Muscle layer of colon (tissue), 2 donors: ENCODE results near the gene DGKB.

Experiments
- H3K27ac ChIP-seq: one replicate; pipeline ENCODE4 v1.7.0; 2013; ENCODE audit warnings: low read depth, mild to moderate bottlenecking, low read length, moderate library complexity
- H3K27me3 ChIP-seq, 2 donors: one replicate each; pipeline ENCODE4 v1.7.0; 2013; ENCODE audit warnings: low read length in 2 of 2, mild to moderate bottlenecking in 2 of 2; ENCODE audit not compliant: insufficient read depth in 2 of 2, control insufficient read depth in 1 of 2
- H3K36me3 ChIP-seq: one replicate; pipeline ENCODE4 v1.7.0; 2013; ENCODE audit warnings: mild to moderate bottlenecking, low read length; ENCODE audit not compliant: insufficient read depth
- H3K4me1 ChIP-seq: one replicate; pipeline ENCODE4 v1.7.0; 2013; ENCODE audit warnings: mild to moderate bottlenecking, low read length; ENCODE audit not compliant: insufficient read depth
- H3K4me3 ChIP-seq, 2 donors: one replicate each; pipeline ENCODE4 v1.7.0; 2013; ENCODE audit warnings: low read length in 2 of 2, low read depth in 1 of 2, mild to moderate bottlenecking in 1 of 2, moderate library complexity in 1 of 2
- H3K9ac ChIP-seq: one replicate; pipeline ENCODE4 v1.7.0; 2013; ENCODE audit warnings: low read length
- H3K9me3 ChIP-seq: one replicate; pipeline ENCODE4 v1.7.0; 2013; ENCODE audit warnings: mild to moderate bottlenecking, low read length
- donor health status: abdominal sarcoma.
- donor health status: Adenocarcinoma of cecum.

DGKB gene

DNA sequence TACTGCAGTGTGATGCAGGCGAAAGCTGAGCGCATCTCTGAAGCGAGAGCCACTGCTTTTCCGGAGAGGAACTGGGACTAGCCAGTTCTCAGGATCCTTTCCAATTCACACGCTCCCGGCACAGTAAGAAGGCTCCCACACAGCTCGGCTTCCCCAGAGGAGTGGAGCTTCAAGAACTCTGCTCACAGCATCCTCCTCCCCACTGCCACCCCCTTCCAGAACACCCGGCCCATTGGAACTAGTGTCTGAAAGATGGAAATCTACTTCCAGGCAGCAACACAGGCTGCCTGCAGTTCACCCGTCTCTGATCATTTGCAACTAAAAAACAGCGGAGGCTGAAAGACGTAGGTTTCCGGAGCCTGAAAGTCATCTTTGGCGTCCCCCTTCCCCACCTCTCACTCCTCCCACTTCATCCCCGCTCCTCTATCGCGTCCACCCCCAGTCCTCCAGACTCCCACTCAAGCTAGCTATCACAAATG, at the start of gene DGKB:
Gene DGKB (minus strand): TSS at position 163 of the 479 bp plus-strand sequence.
- H3K36me3 ChIP-seq = no peaks in the 10 kb centered on the region
- H3K27me3 ChIP-seq = no peaks in the 10 kb centered on the region
- no peak within 1 kb of the TSS for H3K9ac ChIP-seq
- H3K9me3 ChIP-seq = no peaks in the 10 kb centered on the region
- peak within 1 kb of the TSS; percentile 29 for H3K27ac ChIP-seq
- peak within 1 kb of the TSS; percentile 54 to 64 for H3K4me3 ChIP-seq
- peaks cover 14% of the 10 kb centered on the region for H3K4me1 ChIP-seq

DNA sequence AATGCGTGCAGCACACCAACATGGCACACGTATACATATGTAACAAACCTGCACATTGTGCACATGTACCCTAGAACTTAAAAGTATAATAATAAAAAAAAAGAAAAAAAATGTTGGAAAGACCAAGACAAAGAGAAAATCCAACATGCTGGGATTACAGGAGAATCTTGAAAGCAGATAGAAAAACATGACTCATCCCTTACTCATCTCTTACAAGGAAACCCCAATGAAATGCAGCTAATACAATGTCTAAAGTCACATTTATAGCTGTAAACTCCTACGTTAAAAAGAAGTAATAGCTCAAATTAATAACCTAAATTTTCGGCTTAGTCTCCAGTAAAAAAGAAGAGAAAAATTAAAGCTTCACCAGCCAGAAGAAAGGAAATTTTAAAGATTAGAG, 47.5 kb upstream of the DGKB start:
- Histone ChIP-seq H3K9ac (no peak overlapping the region), H3K4me3 (no peak overlapping the region), H3K4me1 (no peaks in the 10 kb centered on the region), H3K27ac (no peak overlapping the region), H3K9me3 (no peaks in the 10 kb centered on the region), H3K27me3 (no peaks in the 10 kb centered on the region), H3K36me3 (no peaks in the 10 kb centered on the region)

DNA sequence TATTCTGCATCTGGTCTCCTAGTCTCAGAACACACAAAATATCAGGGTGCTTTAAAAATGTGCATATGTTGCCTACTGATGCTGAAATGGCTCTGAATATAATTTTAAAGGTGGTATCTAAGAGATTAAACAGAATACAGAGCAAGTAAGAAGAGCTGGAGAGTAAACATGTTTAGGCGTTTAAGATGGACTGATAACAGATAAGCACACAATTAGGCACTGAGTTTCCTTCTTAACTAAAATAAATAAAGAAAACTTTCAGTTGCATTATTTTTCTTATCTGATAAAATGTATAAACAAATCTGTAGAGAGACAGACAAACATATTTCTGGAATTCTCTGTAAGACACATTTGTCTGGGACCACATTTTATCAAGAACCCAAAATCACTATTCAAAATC, 35.6 kb upstream of the DGKB start:
- Histone ChIP-seq H3K9ac (no peak overlapping the region), H3K9me3 (no peaks in the 10 kb centered on the region), H3K4me3 (no peak overlapping the region), H3K36me3 (no peaks in the 10 kb centered on the region), H3K4me1 (peaks cover 5% of the 10 kb centered on the region), H3K27ac (no peak overlapping the region), H3K27me3 (no peaks in the 10 kb centered on the region)

DNA sequence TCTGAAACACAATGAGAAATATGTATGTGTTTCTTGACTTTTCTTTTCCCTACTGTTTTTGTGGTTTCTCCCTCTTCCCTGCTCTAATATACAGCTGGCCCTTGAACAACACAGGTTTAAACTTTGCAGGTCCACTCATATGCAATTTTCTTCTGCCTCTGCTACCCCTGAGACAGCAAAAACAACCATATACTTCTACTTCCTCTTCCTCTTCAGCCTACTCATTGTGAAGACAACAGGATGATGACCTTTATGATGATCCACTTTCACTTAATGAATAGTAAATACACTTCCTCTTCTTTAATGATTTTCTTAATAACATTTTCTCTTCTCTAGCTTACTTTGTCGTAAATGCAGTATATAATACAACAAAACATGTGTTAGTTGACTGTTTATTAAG, 35.0 kb upstream of the DGKB start:
- H3K36me3 ChIP-seq = no peaks in the 10 kb centered on the region
- H3K9ac ChIP-seq = no peak overlapping the region
- no peaks in the 10 kb centered on the region for H3K9me3 ChIP-seq
- H3K4me3 ChIP-seq = no peak overlapping the region
- H3K27me3 ChIP-seq = no peaks in the 10 kb centered on the region
- no peak overlapping the region for H3K27ac ChIP-seq
- peaks cover 5% of the 10 kb centered on the region for H3K4me1 ChIP-seq

DNA sequence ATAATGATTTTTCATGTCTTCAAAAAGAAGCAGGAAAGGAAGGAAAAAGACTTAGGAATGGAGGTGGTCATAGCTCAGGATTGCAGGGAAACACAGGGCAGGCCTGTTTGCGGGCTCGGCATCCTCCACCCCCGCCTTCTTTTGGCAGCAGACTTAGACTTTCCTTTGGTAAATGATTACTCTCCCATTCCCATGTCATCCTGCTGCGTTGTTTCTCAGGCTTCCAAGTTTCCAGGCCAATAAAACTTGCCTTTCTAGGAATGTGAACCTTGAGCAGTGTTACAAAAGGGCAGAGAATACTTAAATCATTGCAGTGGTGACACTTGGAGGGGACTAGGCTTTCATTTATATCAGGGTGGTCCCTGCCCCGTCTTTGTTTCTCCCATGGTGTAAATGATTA, 34.0 kb upstream of the DGKB start:
- H3K4me3 ChIP-seq = no peak overlapping the region

DNA sequence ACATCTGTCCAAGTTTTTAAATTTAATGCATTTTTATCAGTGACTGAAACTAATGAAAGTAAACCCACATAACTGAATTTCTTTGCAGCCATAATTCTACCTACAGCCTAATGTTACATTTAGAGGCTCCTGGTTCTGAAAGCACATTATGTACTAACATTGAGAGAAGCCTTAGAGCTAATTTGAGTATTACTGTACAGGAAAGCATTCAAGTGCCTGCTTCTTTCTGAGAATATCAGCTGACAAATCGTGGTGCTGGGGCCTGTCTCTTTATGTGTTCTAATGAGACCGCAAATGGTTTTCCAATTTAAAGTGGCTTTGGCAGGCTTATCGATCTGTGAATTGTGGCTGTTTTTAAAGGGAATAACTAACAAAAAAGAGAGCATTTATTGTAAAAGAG, 32.3 kb upstream of the DGKB start:
- Histone ChIP-seq H3K9me3 (no peaks in the 10 kb centered on the region), H3K4me1 (peaks cover 5% of the 10 kb centered on the region), H3K4me3 (no peak overlapping the region), H3K36me3 (no peaks in the 10 kb centered on the region), H3K27ac (no peak overlapping the region), H3K9ac (no peak overlapping the region), H3K27me3 (no peaks in the 10 kb centered on the region)

More for the DNA sequence above, 34.0 kb upstream of the DGKB start:
- no peak overlapping the region for H3K9ac ChIP-seq
- no peaks in the 10 kb centered on the region for H3K27me3 ChIP-seq
- peaks cover 5% of the 10 kb centered on the region for H3K4me1 ChIP-seq
- no peaks in the 10 kb centered on the region for H3K36me3 ChIP-seq
- no peak overlapping the region for H3K27ac ChIP-seq
- no peaks in the 10 kb centered on the region for H3K9me3 ChIP-seq

DNA sequence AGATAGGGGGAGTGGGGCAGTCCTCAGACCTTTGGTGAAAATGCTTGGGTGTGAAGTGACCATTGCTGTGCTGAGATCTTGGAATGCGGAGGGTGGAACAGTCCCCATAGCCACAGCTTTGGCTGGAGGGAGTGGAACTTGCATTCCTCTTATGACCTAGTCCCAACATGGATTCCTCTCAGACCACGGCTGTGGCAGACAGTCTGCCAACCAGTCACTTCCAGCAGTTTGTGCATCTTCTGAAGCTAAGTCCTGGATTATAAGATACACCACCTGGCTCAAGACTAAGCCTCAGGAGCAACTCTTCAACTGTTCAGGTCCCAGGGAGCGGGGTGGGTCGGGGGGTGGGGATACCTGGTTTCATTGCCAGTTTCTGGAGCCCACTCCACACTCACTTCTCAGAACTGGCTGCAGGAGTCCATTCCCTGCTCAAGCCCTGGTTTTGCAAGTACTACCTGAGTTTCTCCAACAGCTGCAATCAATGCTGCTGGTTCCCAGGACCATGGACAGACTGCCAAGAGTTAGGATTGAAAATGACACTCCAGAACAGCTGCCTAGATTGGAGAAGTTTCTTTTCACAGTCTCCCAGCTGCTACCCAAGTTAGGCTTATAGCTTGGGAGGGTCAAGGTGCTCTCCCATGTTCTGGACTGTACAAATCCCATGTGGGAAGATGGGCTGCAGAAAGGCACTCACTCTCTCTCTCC, 29.1 kb upstream of the DGKB start:
- Histone ChIP-seq H3K27me3 (no peaks in the 10 kb centered on the region), H3K9me3 (no peaks in the 10 kb centered on the region)

DNA sequence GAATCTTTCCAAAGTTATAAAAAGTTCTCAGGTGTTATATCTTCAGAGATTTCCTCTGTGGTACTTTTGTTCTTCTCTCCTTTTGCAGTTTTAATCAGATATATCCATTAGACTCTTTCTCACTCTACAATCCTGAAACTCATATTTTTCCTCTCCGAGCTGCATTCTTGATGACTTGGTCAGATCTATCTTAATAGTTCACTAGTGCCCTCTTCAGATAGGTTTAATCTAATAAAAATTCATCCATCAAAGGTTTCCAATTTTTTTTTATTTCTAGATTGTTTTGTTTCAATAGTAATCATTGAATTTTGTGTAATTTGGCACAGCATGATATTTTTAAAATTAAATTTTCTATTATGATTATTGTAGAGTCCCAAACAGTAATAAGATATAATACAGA, 21.8 kb upstream of the DGKB start:
- no peak overlapping the region for H3K9ac ChIP-seq
- H3K9me3 ChIP-seq = no peaks in the 10 kb centered on the region
- no peaks in the 10 kb centered on the region for H3K27me3 ChIP-seq
- no peaks in the 10 kb centered on the region for H3K36me3 ChIP-seq
- H3K4me3 ChIP-seq = no peak overlapping the region
- no peak overlapping the region for H3K27ac ChIP-seq
- H3K4me1 ChIP-seq = no peaks in the 10 kb centered on the region

More for the DNA sequence above, 29.1 kb upstream of the DGKB start:
- Histone ChIP-seq H3K27ac (no peak overlapping the region), H3K9ac (no peak overlapping the region), H3K36me3 (no peaks in the 10 kb centered on the region), H3K4me3 (no peak overlapping the region), H3K4me1 (peaks cover 5% of the 10 kb centered on the region)

DNA sequence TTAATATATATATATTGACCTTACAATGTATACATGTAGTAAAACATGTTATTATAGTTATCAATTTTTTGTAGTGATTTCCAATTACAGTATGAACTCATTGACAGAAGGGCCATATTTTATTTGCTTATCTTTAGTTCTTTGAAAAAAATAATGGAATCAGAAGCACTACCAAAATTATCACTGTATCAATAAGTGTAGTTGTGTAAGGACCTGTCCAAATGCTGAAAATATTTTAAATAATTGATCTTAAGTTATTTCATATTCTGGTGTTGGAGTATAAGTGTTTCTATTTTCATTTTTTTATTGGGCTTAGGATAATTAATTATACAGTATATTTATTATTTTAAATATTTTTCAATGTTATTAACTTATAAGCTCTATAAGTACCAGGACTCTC, 8.5 kb upstream of the DGKB start:
- Histone ChIP-seq H3K36me3 (no peaks in the 10 kb centered on the region), H3K27me3 (no peaks in the 10 kb centered on the region), H3K9ac (no peak overlapping the region), H3K9me3 (no peaks in the 10 kb centered on the region), H3K4me3 (no peak overlapping the region), H3K4me1 (no peaks in the 10 kb centered on the region), H3K27ac (no peak overlapping the region)

DNA sequence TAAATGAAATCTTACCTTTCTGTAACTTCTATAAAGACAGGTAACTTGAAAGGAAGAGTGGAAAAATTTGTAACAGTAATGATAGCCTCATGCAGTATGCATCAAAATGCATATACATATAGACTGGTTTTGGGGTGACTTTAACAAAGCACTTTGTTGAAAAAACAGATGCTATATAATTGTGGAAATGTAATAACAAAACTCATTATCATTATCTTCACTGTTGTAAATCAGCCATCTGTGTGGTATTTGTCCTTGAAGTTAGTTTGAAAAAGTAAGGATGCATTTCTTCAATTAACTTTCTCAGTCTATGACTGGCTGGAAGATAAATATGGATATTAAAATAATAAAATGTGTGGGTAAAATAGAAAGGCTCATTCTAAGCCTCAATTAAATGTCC, 6.1 kb upstream of the DGKB start:
- Histone ChIP-seq H3K9ac (no peak overlapping the region), H3K27me3 (no peaks in the 10 kb centered on the region), H3K4me3 (no peak overlapping the region), H3K9me3 (no peaks in the 10 kb centered on the region), H3K36me3 (no peaks in the 10 kb centered on the region), H3K4me1 (peaks cover under 1% of the 10 kb centered on the region), H3K27ac (no peak overlapping the region)

DNA sequence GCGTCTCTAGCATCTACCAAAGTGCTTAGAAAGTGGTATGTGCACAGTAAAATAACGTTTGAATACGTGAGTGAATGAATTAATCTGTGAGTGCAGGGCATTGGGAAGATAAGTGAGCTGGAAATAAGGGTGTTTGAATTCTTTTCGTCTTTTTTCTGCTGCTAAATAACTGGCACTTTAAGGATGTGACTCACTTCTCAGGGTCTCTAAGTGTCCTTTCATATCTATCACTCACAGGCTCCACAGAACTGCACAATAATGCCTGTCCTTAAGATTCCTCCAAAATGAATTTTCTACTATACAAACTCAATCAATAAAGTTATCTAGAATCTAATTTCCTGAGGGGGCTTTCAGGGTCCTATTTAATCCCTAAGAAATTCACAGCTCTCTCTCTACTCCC, 3.2 kb upstream of the DGKB start:
- no peaks in the 10 kb centered on the region for H3K9me3 ChIP-seq
- H3K36me3 ChIP-seq = no peaks in the 10 kb centered on the region
- H3K4me3 ChIP-seq = no peak overlapping the region
- H3K27ac ChIP-seq = no peak overlapping the region
- H3K9ac ChIP-seq = no peak overlapping the region
- no peaks in the 10 kb centered on the region for H3K27me3 ChIP-seq
- H3K4me1 ChIP-seq = peaks cover 6% of the 10 kb centered on the region

DNA sequence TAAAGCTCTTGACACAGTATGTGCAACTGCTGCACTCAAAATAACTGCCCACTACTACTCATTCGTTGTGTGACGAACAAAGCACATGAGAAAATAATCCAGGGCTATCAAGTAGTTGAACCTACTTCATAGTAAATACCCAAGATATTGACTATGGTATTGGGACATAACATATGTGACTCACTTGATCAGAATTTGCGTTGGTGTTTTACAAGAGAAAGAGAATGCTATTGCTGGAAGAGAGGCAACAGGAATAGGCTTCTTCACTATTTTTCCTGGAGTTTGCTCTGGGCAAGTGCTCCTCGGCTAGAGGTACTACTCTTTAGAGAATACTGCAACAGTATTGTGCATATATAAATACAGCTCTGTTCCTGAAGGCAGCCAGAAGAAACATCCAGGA, 2.5 kb downstream of the DGKB start:
- Histone ChIP-seq H3K27me3 (no peaks in the 10 kb centered on the region), H3K4me1 (peaks cover 14% of the 10 kb centered on the region), H3K4me3 (no peak overlapping the region), H3K36me3 (no peaks in the 10 kb centered on the region), H3K27ac (no peak overlapping the region), H3K9me3 (no peaks in the 10 kb centered on the region), H3K9ac (no peak overlapping the region)
